ENCODE measurements around the gene PILRB. TPM values are rescaled to one million over a fixed set of nuclear protein-coding genes. Genes with fewer than 3 reads are reported as not detected.
"Not testable (repeated sequence)": the region's sequence is repeated elsewhere in the genome, so short reads cannot be mapped to it uniquely, and the experiment has no call there.

Gene PILRB
- total and polyA plus RNA-seq, 7 experiments from 2014 or later = 1.1 to 137 (median 107) TPM

DNA sequence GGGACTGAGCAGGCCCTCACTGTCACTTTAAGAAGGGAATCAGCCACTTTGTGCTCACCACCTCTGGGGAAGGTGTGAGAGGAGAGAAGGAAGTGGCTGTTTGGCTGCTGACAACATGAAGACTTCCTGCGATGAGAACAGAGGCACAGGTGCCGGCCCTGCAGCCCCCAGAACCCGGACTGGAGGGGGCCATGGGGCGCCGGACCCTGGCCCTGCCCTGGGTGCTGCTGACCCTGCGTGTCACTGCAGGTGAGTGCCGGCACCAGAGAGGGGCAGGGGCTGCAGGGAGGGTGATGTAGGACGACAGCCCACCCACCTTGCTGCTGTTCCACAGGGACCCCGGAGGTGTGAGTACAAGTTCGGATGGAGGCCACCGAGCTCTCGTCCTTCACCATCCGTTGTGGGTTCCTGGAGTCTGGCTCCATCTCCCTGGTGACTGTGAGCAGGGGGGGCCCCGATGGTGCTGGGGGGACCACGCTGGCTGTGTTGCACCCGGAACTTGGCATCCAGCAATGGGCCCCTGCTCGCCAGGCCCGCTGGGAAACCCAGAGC, 5.6 kb upstream of the PILRB start:
- H3K27me3 ChIP-seq (ENCODE audit: control insufficient read depth in 2 of 2, insufficient read depth in 2 of 2, low read length in 2 of 2); POLR2A ChIA-PET; DNase-seq; intact Hi-C loops (cut with micrococcal nuclease); CTCF ChIA-PET; H3K27me3 Mint-ChIP-seq; H3K9me3 Mint-ChIP-seq; H3K9me3 ChIP-seq (ENCODE audit: control insufficient read depth in 2 of 3, low read length in 3 of 3): not testable (repeated sequence)
- Mint-ChIP-seq H3K36me3 (peaks cover 4 to 22% (median 10%) of the 10 kb centered on the region in 5 donors), H3K4me3 (peak overlapping the region in 6 of 10 donors; percentile 32 to 88 (median 48)), H3K4me1 (peaks cover 6 to 32% (median 17%) of the 10 kb centered on the region in 7 donors), H3K27ac (peak overlapping the region in 4 of 9 donors; percentile 58 to 90 (median 79))
- Histone ChIP-seq H3K27ac (ENCODE audit: low read depth, low read length) (peak overlapping the region; percentile 62), H3K4me1 (ENCODE audit: control insufficient read depth in 2 of 2, insufficient read depth in 2 of 2, low read length in 2 of 2) (peaks cover 23 to 32% of the 10 kb centered on the region in 2 donors), H3K4me3 (ENCODE audit: low read length) (peak overlapping the region; percentile 37), H3K36me3 (ENCODE audit: control insufficient read depth in 2 of 3, insufficient read depth in 3 of 3, low read length in 3 of 3) (peaks cover 17 to 87% (median 24%) of the 10 kb centered on the region in 3 experiments)
- peak; percentile 77 for ATAC-seq

DNA sequence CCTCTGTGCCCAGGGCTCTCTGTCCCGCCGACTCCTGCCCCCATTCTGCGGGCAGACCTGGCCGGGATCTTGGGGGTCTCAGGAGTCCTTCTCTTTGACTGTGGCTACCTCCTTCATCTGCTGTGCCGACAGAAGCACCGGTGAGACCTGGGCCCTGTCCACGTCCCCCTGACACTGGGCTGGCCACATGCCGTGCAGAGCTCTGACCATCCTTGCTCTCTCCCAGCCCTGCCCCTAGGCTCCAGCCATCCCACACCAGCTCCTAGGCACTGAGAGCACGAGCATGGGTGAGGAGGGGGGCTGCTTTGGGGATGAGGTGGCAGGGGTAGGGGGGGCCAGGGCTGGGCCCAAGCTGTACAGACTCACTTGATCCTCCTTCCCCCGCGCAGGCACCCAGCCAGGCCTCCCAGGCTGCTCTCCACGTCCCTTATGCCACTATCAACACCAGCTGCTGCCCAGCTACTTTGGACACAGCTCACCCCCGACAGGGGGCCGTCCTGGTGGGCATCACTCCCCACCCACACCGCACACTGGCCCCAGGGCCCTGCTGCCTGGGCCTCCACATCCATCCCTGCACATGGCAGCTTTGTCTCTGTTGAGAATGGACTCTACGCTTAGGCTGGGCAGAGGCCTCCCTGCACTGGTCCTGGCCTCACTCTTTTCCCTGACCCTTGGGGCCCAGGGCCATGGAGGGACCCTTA, 4.8 kb upstream of the PILRB start:
- Mint-ChIP-seq H3K9me3 (no peaks in the 10 kb centered on the region), H3K27ac (peak overlapping the region in 8 of 9 donors; percentile 26 to 88 (median 62)), H3K4me1 (peaks cover 6 to 32% (median 17%) of the 10 kb centered on the region in 7 donors), H3K36me3 (peaks cover 4 to 17% (median 7%) of the 10 kb centered on the region in 5 donors), H3K4me3 (peak overlapping the region in 6 of 10 donors; percentile 14 to 88 (median 46)), H3K27me3 (no peaks in the 10 kb centered on the region)
- Histone ChIP-seq H3K27me3 (ENCODE audit: control insufficient read depth in 2 of 2, insufficient read depth in 2 of 2, low read length in 2 of 2) (no peaks in the 10 kb centered on the region), H3K4me3 (ENCODE audit: low read length) (peak overlapping the region; percentile 0), H3K4me1 (ENCODE audit: control insufficient read depth in 2 of 2, insufficient read depth in 2 of 2, low read length in 2 of 2) (peaks cover 23 to 32% of the 10 kb centered on the region in 2 donors), H3K27ac (ENCODE audit: low read depth, low read length) (peak overlapping the region; percentile 57), H3K9me3 (ENCODE audit: control insufficient read depth in 2 of 3, low read length in 3 of 3) (no peaks in the 10 kb centered on the region), H3K36me3 (ENCODE audit: control insufficient read depth in 2 of 3, insufficient read depth in 3 of 3, low read length in 3 of 3) (peaks cover 19 to 87% (median 21%) of the 10 kb centered on the region in 3 experiments)
- intact Hi-C loops (cut with micrococcal nuclease) = no loop called here
- no peak for ATAC-seq
- ChIA-PET POLR2A (no interaction called here), CTCF (no interaction called here)
- no peak for DNase-seq

DNA sequence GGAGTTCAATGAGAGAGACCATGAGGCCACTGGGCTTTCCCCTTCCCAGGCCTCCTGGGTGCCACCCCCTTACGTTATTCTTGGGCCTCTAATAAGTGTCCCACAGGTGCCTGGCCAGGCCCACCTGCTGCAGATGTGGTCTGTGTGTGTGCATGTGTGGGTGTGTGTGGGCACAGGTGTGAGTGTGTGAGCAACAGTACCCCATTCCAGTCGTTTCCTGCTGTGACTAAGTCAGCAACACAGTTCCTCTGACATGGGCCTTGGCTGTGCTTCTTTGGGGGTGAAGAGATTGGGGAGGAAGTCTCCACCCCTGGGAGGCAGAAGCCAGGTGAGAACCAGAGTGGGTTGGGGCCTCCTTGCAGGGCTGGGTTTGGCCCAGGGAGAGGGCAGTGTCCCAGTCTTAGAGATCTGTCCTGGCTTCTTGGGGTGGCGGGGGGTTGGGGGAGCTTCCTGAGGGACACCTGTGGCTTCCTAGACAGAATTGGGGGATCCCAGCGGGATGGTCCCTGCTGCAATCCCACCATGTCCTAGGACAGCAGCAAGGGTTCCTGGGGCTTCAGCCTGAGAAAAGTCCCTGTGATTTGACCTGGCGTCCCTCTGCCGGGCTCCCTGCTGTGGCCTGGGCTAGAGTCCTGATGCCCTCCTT, 4.1 kb upstream of the PILRB start:
- ChIA-PET POLR2A (no interaction called here), CTCF (no interaction called here)
- peak overlapping the region; percentile 0 for H3K4me3 ChIP-seq (ENCODE audit: low read length)
- H3K27me3 ChIP-seq (ENCODE audit: control insufficient read depth in 2 of 2, insufficient read depth in 2 of 2, low read length in 2 of 2) = no peaks in the 10 kb centered on the region
- H3K9me3 ChIP-seq (ENCODE audit: control insufficient read depth in 2 of 3, low read length in 3 of 3) = no peaks in the 10 kb centered on the region
- DNase-seq = peak in 1 of 9 donors; percentile 46
- peak overlapping the region; percentile 57 for H3K27ac ChIP-seq (ENCODE audit: low read depth, low read length)
- H3K36me3 ChIP-seq (ENCODE audit: control insufficient read depth in 2 of 3, insufficient read depth in 3 of 3, low read length in 3 of 3) = peaks cover 20 to 91% (median 27%) of the 10 kb centered on the region in 3 experiments
- peaks cover 23 to 32% of the 10 kb centered on the region in 2 donors for H3K4me1 ChIP-seq (ENCODE audit: control insufficient read depth in 2 of 2, insufficient read depth in 2 of 2, low read length in 2 of 2)
- H3K36me3 Mint-ChIP-seq = peaks cover 4 to 17% (median 5%) of the 10 kb centered on the region in 5 donors
- peak overlapping the region in 5 of 10 donors; percentile 36 to 88 (median 60) for H3K4me3 Mint-ChIP-seq
- H3K4me1 Mint-ChIP-seq = peaks cover 6 to 32% (median 17%) of the 10 kb centered on the region in 7 donors
- H3K27ac Mint-ChIP-seq = peak overlapping the region in 8 of 9 donors; percentile 26 to 88 (median 60)
- H3K27me3 Mint-ChIP-seq = no peaks in the 10 kb centered on the region
- no peak for ATAC-seq
- H3K9me3 Mint-ChIP-seq = no peaks in the 10 kb centered on the region
- intact Hi-C loops (cut with micrococcal nuclease) = no loop called here

- H3K27me3 ChIP-seq (ENCODE audit: control insufficient read depth in 2 of 2, insufficient read depth in 2 of 2, low read length in 2 of 2) = no peaks in the 10 kb centered on the region
- POLR2A ChIA-PET = no interaction called here
- CTCF ChIA-PET = no interaction called here
- ATAC-seq (no peak), DNase-seq (no peak)
- intact Hi-C loops (cut with micrococcal nuclease) = no loop called here
- H3K9me3 ChIP-seq (ENCODE audit: control insufficient read depth in 2 of 3, low read length in 3 of 3) = no peaks in the 10 kb centered on the region
- Mint-ChIP-seq H3K4me1 (peaks cover 1 to 22% (median 9%) of the 10 kb centered on the region in 7 donors), H3K36me3 (peaks cover 9 to 24% (median 12%) of the 10 kb centered on the region in 5 donors), H3K4me3 (no peak overlapping the region), H3K27ac (peak overlapping the region in 2 of 9 donors; percentile 67), H3K9me3 (no peaks in the 10 kb centered on the region), H3K27me3 (no peaks in the 10 kb centered on the region)
- H3K4me3 ChIP-seq (ENCODE audit: low read length) = no peak overlapping the region
- H3K27ac ChIP-seq (ENCODE audit: low read depth, low read length) = peak overlapping the region; percentile 22
- H3K36me3 ChIP-seq (ENCODE audit: control insufficient read depth in 2 of 3, insufficient read depth in 3 of 3, low read length in 3 of 3) = peaks cover 15 to 93% (median 38%) of the 10 kb centered on the region in 3 experiments
- H3K4me1 ChIP-seq (ENCODE audit: control insufficient read depth in 2 of 2, insufficient read depth in 2 of 2, low read length in 2 of 2) = peaks cover 23 to 26% of the 10 kb centered on the region in 2 donors
These were observed 1.4 kb upstream of the PILRB start for GRCh38 chr7:100356416-100357068.

DNA sequence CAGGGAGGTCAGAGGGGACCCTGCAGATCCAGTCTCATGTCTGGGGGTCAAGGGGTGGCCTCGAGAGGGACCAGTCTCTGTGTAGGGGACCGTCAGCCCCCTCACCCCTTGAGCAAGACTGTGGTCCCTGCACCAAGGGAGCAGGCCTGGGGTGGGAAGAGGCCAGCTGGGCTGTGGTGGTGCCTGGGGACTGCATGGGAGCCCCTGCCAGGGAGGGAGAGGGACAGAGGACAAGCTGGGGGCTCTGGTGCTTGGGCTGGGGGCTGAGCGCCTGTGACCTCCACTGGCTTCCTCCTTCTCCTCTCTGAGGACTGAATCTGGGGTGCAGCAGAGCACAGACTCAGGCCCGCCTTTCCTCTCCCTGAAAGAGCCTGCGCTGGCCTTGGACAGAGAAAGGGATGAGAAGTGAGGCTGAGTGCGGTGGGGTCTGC, 771 bp upstream of the PILRB start:
- Histone ChIP-seq H3K4me3 (ENCODE audit: low read length) (no peak overlapping the region), H3K4me1 (ENCODE audit: control insufficient read depth in 2 of 2, insufficient read depth in 2 of 2, low read length in 2 of 2) (peaks cover 19 to 22% of the 10 kb centered on the region in 2 donors), H3K27me3 (ENCODE audit: control insufficient read depth in 2 of 2, insufficient read depth in 2 of 2, low read length in 2 of 2) (no peaks in the 10 kb centered on the region), H3K27ac (ENCODE audit: low read depth, low read length) (no peak overlapping the region), H3K9me3 (ENCODE audit: control insufficient read depth in 2 of 3, low read length in 3 of 3) (no peaks in the 10 kb centered on the region), H3K36me3 (ENCODE audit: control insufficient read depth in 2 of 3, insufficient read depth in 3 of 3, low read length in 3 of 3) (peaks cover 15 to 95% (median 38%) of the 10 kb centered on the region in 3 experiments)
- ChIA-PET CTCF (no interaction called here), POLR2A (no interaction called here)
- Mint-ChIP-seq H3K4me3 (no peak overlapping the region), H3K36me3 (peaks cover 10 to 27% (median 16%) of the 10 kb centered on the region in 5 donors), H3K27me3 (no peaks in the 10 kb centered on the region), H3K9me3 (no peaks in the 10 kb centered on the region), H3K27ac (peak overlapping the region in 2 of 9 donors; percentile 25 to 62), H3K4me1 (peaks cover 0 to 17% (median 8%) of the 10 kb centered on the region in 7 donors)
- no peak for DNase-seq
- intact Hi-C loops (cut with micrococcal nuclease) = no loop called here
- ATAC-seq = no peak

DNA sequence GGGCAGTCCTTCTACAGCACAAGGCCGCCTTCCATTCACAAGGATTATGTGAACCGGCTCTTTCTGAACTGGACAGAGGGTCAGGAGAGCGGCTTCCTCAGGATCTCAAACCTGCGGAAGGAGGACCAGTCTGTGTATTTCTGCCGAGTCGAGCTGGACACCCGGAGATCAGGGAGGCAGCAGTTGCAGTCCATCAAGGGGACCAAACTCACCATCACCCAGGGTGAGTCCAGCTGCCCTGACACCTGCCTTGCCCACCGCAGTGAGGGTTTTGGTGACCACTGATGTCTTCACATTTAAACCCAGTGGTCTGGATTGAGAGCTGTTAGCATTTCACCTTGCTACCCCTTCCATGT, 918 bp downstream of the PILRB start:
- ATAC-seq = no peak
- Histone ChIP-seq H3K9me3 (ENCODE audit: control insufficient read depth in 2 of 3, low read length in 3 of 3) (no peaks in the 10 kb centered on the region), H3K27me3 (ENCODE audit: control insufficient read depth in 2 of 2, insufficient read depth in 2 of 2, low read length in 2 of 2) (no peaks in the 10 kb centered on the region), H3K4me3 (ENCODE audit: low read length) (no peak overlapping the region), H3K36me3 (ENCODE audit: control insufficient read depth in 2 of 3, insufficient read depth in 3 of 3, low read length in 3 of 3) (peaks cover 12 to 92% (median 38%) of the 10 kb centered on the region in 3 experiments), H3K4me1 (ENCODE audit: control insufficient read depth in 2 of 2, insufficient read depth in 2 of 2, low read length in 2 of 2) (peaks cover 3 to 12% of the 10 kb centered on the region in 2 donors), H3K27ac (ENCODE audit: low read depth, low read length) (no peak overlapping the region)
- Mint-ChIP-seq H3K9me3 (peaks cover 0 to 2% (median 0%) of the 10 kb centered on the region in 11 donors), H3K36me3 (peaks cover 13 to 44% (median 20%) of the 10 kb centered on the region in 5 donors), H3K27me3 (no peaks in the 10 kb centered on the region), H3K4me1 (peaks cover 0 to 7% (median 4%) of the 10 kb centered on the region in 7 donors), H3K4me3 (no peak overlapping the region), H3K27ac (peak overlapping the region in 5 of 9 donors; percentile 28 to 60 (median 41))
- no peak for DNase-seq
- POLR2A ChIA-PET = no interaction called here
- CTCF ChIA-PET = no interaction called here
- intact Hi-C loops (cut with micrococcal nuclease) = no loop called here

All from naive thymus-derived CD4-positive, alpha-beta T cell (primary cell).